ENCODE measurements around the gene TUBB. TPM values are rescaled to one million over a fixed set of nuclear protein-coding genes. Genes with fewer than 3 reads are reported as not detected.
A peak's percentile ranks its signal among the peaks of the same experiment; 100 is the strongest.
"Not testable (repeated sequence)": the region's sequence is repeated elsewhere in the genome, so short reads cannot be mapped to it uniquely, and the experiment has no call there.

Gene TUBB
- total RNA-seq, 4 donors from 2014 or later: 229 to 281 (median 256) TPM

- DNase-seq (ENCODE audit: low spot score) (peak; percentile 84), ATAC-seq (ENCODE audit: low FRiP score) (peak; percentile 50)
- TF ChIP-seq CTCF (IDR thresholded peaks at IDR 0.05): no peak
These were observed 1.3 kb downstream of the TUBB start for GRCh38 chr6:30721198-30722024.

- not testable (repeated sequence) for DNase-seq (ENCODE audit: low spot score); ATAC-seq (ENCODE audit: low FRiP score)
These were observed 1.8 kb downstream of the TUBB start for GRCh38 chr6:30722025-30722279.

- ATAC-seq (ENCODE audit: low FRiP score) (no peak), DNase-seq (ENCODE audit: low spot score) (peak; percentile 93)
- peak in 2 of 3 donors; percentile 98 for TF ChIP-seq CTCF (IDR thresholded peaks at IDR 0.05)
These were observed 2.3 kb downstream of the TUBB start for GRCh38 chr6:30722280-30723112.

- ATAC-seq (ENCODE audit: low FRiP score); DNase-seq (ENCODE audit: low spot score): not testable (repeated sequence)
These were observed 3.1 kb downstream of the TUBB start for GRCh38 chr6:30723159-30723842.

GRCh38 chr6:30723843-30724741 is 3.9 kb downstream of the TUBB start:
- not testable (repeated sequence) for DNase-seq (ENCODE audit: low spot score); ATAC-seq (ENCODE audit: low FRiP score)

- DNase-seq (ENCODE audit: low spot score): no peak
- ATAC-seq (ENCODE audit: low FRiP score): no peak
- no peak for TF ChIP-seq CTCF (IDR thresholded peaks at IDR 0.05)
These were observed 4.9 kb downstream of the TUBB start for GRCh38 chr6:30724906-30725667.

GRCh38 chr6:30725713-30726505 is 5.8 kb downstream of the TUBB start:
- DNase-seq (ENCODE audit: low spot score) (no peak), ATAC-seq (ENCODE audit: low FRiP score) (no peak)
- TF ChIP-seq CTCF (IDR thresholded peaks at IDR 0.05): no peak

Data from omental fat pad (tissue), 4 donors.